ENCODE measurements around the gene NPAS3.

Gene NPAS3

GRCh38 chr14:33727606-33728005, 788.9 kb downstream of the NPAS3 start:
- no peaks in the 10 kb centered on the region for H4K20me1 ChIP-seq (ENCODE audit: insufficient read depth, low read length)
- no peak overlapping the region for H3K27ac ChIP-seq (ENCODE audit: low read length)
- H3K9ac ChIP-seq (ENCODE audit: low read length) = no peak overlapping the region
- H2AFZ ChIP-seq (ENCODE audit: low read depth, low read length) = no peak overlapping the region
- H3K79me2 ChIP-seq (ENCODE audit: low read length) = no peaks in the 10 kb centered on the region
- H3K4me2 ChIP-seq (ENCODE audit: low read length) = no peak overlapping the region
- no peak for TF ChIP-seq CTCF (IDR thresholded peaks at IDR 0.05; ENCODE audit: low read depth, low read length)
- no peak for TF ChIP-seq EZH2phosphoT487 (IDR thresholded peaks at IDR 0.05; ENCODE audit: low read depth)
- H3K27me3 ChIP-seq (ENCODE audit: low read depth, low read length) = peaks cover 8% of the 10 kb centered on the region
- no peak overlapping the region for H3K4me3 ChIP-seq (ENCODE audit: low read length)
- H3K36me3 ChIP-seq (replicated peaks; ENCODE audit: low read depth, low read length) = no peaks in the 10 kb centered on the region
- H3K9me3 ChIP-seq (ENCODE audit: insufficient read depth, low read length) = no peaks in the 10 kb centered on the region
- H3K4me1 ChIP-seq (ENCODE audit: low read length) = no peaks in the 10 kb centered on the region

GRCh38 chr14:33728010-33728498, 789.4 kb downstream of the NPAS3 start:
- Histone ChIP-seq H3K9ac (ENCODE audit: low read length) (no peak overlapping the region), H2AFZ (ENCODE audit: low read depth, low read length) (no peak overlapping the region), H3K4me1 (ENCODE audit: low read length) (no peaks in the 10 kb centered on the region), H3K36me3 (replicated peaks; ENCODE audit: low read depth, low read length) (no peaks in the 10 kb centered on the region), H3K9me3 (ENCODE audit: insufficient read depth, low read length) (no peaks in the 10 kb centered on the region), H3K79me2 (ENCODE audit: low read length) (no peaks in the 10 kb centered on the region), H3K27me3 (ENCODE audit: low read depth, low read length) (peaks cover 8% of the 10 kb centered on the region), H3K4me2 (ENCODE audit: low read length) (no peak overlapping the region), H4K20me1 (ENCODE audit: insufficient read depth, low read length) (no peaks in the 10 kb centered on the region), H3K27ac (ENCODE audit: low read length) (no peak overlapping the region), H3K4me3 (ENCODE audit: low read length) (no peak overlapping the region)
- TF ChIP-seq CTCF (IDR thresholded peaks at IDR 0.05; ENCODE audit: low read depth, low read length) = no peak
- no peak for TF ChIP-seq EZH2phosphoT487 (IDR thresholded peaks at IDR 0.05; ENCODE audit: low read depth)

GRCh38 chr14:33730156-33730555, 791.5 kb downstream of the NPAS3 start:
- Histone ChIP-seq H3K4me3 (ENCODE audit: low read length) (no peak overlapping the region), H3K36me3 (replicated peaks; ENCODE audit: low read depth, low read length) (no peaks in the 10 kb centered on the region), H3K27me3 (ENCODE audit: low read depth, low read length) (peaks cover 11% of the 10 kb centered on the region), H3K4me1 (ENCODE audit: low read length) (no peaks in the 10 kb centered on the region), H3K9ac (ENCODE audit: low read length) (no peak overlapping the region), H4K20me1 (ENCODE audit: insufficient read depth, low read length) (no peaks in the 10 kb centered on the region), H3K4me2 (ENCODE audit: low read length) (no peak overlapping the region), H3K9me3 (ENCODE audit: insufficient read depth, low read length) (no peaks in the 10 kb centered on the region), H3K79me2 (ENCODE audit: low read length) (no peaks in the 10 kb centered on the region), H2AFZ (ENCODE audit: low read depth, low read length) (no peak overlapping the region), H3K27ac (ENCODE audit: low read length) (no peak overlapping the region)
- TF ChIP-seq EZH2phosphoT487 (IDR thresholded peaks at IDR 0.05; ENCODE audit: low read depth) (no peak), CTCF (IDR thresholded peaks at IDR 0.05; ENCODE audit: low read depth, low read length) (no peak)

- no peaks in the 10 kb centered on the region for H4K20me1 ChIP-seq (ENCODE audit: insufficient read depth, low read length)
- H2AFZ ChIP-seq (ENCODE audit: low read depth, low read length) = no peak overlapping the region
- no peak for TF ChIP-seq EZH2phosphoT487 (IDR thresholded peaks at IDR 0.05; ENCODE audit: low read depth)
- TF ChIP-seq CTCF (IDR thresholded peaks at IDR 0.05; ENCODE audit: low read depth, low read length) = no peak
These were observed 793.5 kb downstream of the NPAS3 start for GRCh38 chr14:33732175-33732574.

More at GRCh38 chr14:33732175-33732574, 793.5 kb downstream of the NPAS3 start:
- Histone ChIP-seq H3K27ac (ENCODE audit: low read length) (no peak overlapping the region), H3K36me3 (replicated peaks; ENCODE audit: low read depth, low read length) (no peaks in the 10 kb centered on the region), H3K27me3 (ENCODE audit: low read depth, low read length) (peaks cover 11% of the 10 kb centered on the region), H3K4me1 (ENCODE audit: low read length) (no peaks in the 10 kb centered on the region), H3K9me3 (ENCODE audit: insufficient read depth, low read length) (no peaks in the 10 kb centered on the region), H3K4me2 (ENCODE audit: low read length) (no peak overlapping the region), H3K9ac (ENCODE audit: low read length) (no peak overlapping the region), H3K4me3 (ENCODE audit: low read length) (no peak overlapping the region), H3K79me2 (ENCODE audit: low read length) (no peaks in the 10 kb centered on the region)

Data from OCI-LY3 (cell line).